Measurements from ENCODE around the gene CHKA. TPM values are rescaled to one million over a fixed set of nuclear protein-coding genes. Genes with fewer than 3 reads are reported as not detected.
A peak's percentile ranks its signal among the peaks of the same experiment; 100 is the strongest.

Gene CHKA
- total and polyA plus RNA-seq, 2 experiments from 2014 or later: 37.1 to 94.4 TPM

- Mint-ChIP-seq H3K27me3 (ENCODE audit: insufficient read depth, low read depth, poor library complexity) (peaks cover 14% of the 10 kb centered on the region), H3K9me3 (no peaks in the 10 kb centered on the region), H3K36me3 (ENCODE audit: low read depth) (peaks cover 8% of the 10 kb centered on the region), H3K27ac (peak within 1 kb of the TSS; percentile 52; the same call in 1 of the 2 replicates), H3K4me3 (peak within 1 kb of the TSS; percentile 55), H3K4me1 (peaks cover 7% of the 10 kb centered on the region)
- Histone ChIP-seq H3K27me3 (ENCODE audit: insufficient read depth) (no peaks in the 10 kb centered on the region), H3K4me2 (peak within 1 kb of the TSS; percentile 90), H2AFZ (peak within 1 kb of the TSS; percentile 86), H3K79me2 (replicated peaks; ENCODE audit: insufficient read depth) (no peaks in the 10 kb centered on the region), H3K4me1 (ENCODE audit: insufficient read depth) (peaks cover 18% of the 10 kb centered on the region), H4K20me1 (replicated peaks; ENCODE audit: insufficient read depth) (no peaks in the 10 kb centered on the region), H3K4me3 (peak within 1 kb of the TSS; percentile 66), H3K27ac (ENCODE audit: low read depth) (0 out of 2 replicates have a peak within 1 kb of the TSS, but pooled peaks have one; percentile 50), H3K36me3 (ENCODE audit: insufficient read depth) (peaks cover 5% of the 10 kb centered on the region; the same call in 1 of the 2 replicates), H3K9me2 (ENCODE audit: insufficient read depth) (no peaks in the 10 kb centered on the region), H3F3A (replicated peaks; ENCODE audit: low read depth) (peaks cover 10% of the 10 kb centered on the region; the same call in 1 of the 2 replicates)
- no peak for TF ChIP-seq ZNF331 (CRISPR knock-in tag; IDR thresholded peaks at IDR 0.05; ENCODE audit: low read depth)
- no peak for TF ChIP-seq CREB1 (CRISPR knock-in tag; IDR thresholded peaks at IDR 0.05; ENCODE audit: low read depth)
- TF ChIP-seq EZH2 (IDR thresholded peaks at IDR 0.05; ENCODE audit: low read depth, unreplicated experiment): no peak
- TF ChIP-seq REST (IDR thresholded peaks at IDR 0.05; ENCODE audit: unreplicated experiment): no peak
- 0 out of 4 replicates have a peak, but pooled peaks of 1 of the 2 experiments have one; percentile 15 for TF ChIP-seq CTCF (conservative IDR thresholded peaks at IDR 0.05; ENCODE audit: low read depth in 2 of 2)
- TF ChIP-seq POLR2AphosphoS5 (IDR thresholded peaks at IDR 0.05; ENCODE audit: low read depth): peak; percentile 62
- ATAC-seq (peak; percentile 67), DNase-seq (ENCODE audit: low spot score) (peak; percentile 83)
Observed at GRCh38 chr11:68038718-68039525, 82.3 kb downstream of the CHKA start, which contains the start of gene TCIRG1. TCIRG1 (plus strand) TSS chr11:68039025; CDS start chr11:68041272, 2,247 bp downstream.

- Mint-ChIP-seq H3K27ac (no peak overlapping the region), H3K9me3 (no peaks in the 10 kb centered on the region), H3K27me3 (ENCODE audit: insufficient read depth, low read depth, poor library complexity) (peaks cover 14% of the 10 kb centered on the region), H3K36me3 (ENCODE audit: low read depth) (peaks cover 11% of the 10 kb centered on the region), H3K4me3 (peak overlapping the region; percentile 33; the same call in 2 of the 3 replicates), H3K4me1 (peaks cover 7% of the 10 kb centered on the region)
- no peaks in the 10 kb centered on the region for H3K79me2 ChIP-seq (replicated peaks; ENCODE audit: insufficient read depth)
- DNase-seq (ENCODE audit: low spot score): no peak
- 0 out of 2 replicates have a peak overlapping the region, but pooled peaks have one; percentile 14 for H3K27ac ChIP-seq (ENCODE audit: low read depth)
- H3K4me3 ChIP-seq: peak overlapping the region; percentile 66
- peak overlapping the region; percentile 86 for H2AFZ ChIP-seq
- no peaks in the 10 kb centered on the region for H3K27me3 ChIP-seq (ENCODE audit: insufficient read depth)
- peaks cover 18% of the 10 kb centered on the region for H3K4me1 ChIP-seq (ENCODE audit: insufficient read depth)
- peak; percentile 6 for ATAC-seq
- peaks cover 6% of the 10 kb centered on the region; the same call in 1 of the 2 replicates for H3K36me3 ChIP-seq (ENCODE audit: insufficient read depth)
- no peaks in the 10 kb centered on the region for H4K20me1 ChIP-seq (replicated peaks; ENCODE audit: insufficient read depth)
- peak overlapping the region; percentile 90 for H3K4me2 ChIP-seq
- peaks cover 10% of the 10 kb centered on the region; the same call in 1 of the 2 replicates for H3F3A ChIP-seq (replicated peaks; ENCODE audit: low read depth)
- H3K9me2 ChIP-seq (ENCODE audit: insufficient read depth): no peaks in the 10 kb centered on the region
- TF ChIP-seq ZNF462 (CRISPR knock-in tag; IDR thresholded peaks at IDR 0.05): no peak
- no peak for TF ChIP-seq CREB1 (CRISPR knock-in tag; IDR thresholded peaks at IDR 0.05; ENCODE audit: low read depth)
- no peak for TF ChIP-seq ZNF331 (CRISPR knock-in tag; IDR thresholded peaks at IDR 0.05; ENCODE audit: low read depth)
Observed at GRCh38 chr11:68038226-68038717, 82.9 kb downstream of the CHKA start.
